ENCODE data around the gene SPSB1. TPM values are rescaled to one million over a fixed set of nuclear protein-coding genes. Genes with fewer than 3 reads are reported as not detected.

SPSB1 gene
- total RNA-seq, 2 donors from 2014 or later = 7.7 to 9.2 TPM

DNA sequence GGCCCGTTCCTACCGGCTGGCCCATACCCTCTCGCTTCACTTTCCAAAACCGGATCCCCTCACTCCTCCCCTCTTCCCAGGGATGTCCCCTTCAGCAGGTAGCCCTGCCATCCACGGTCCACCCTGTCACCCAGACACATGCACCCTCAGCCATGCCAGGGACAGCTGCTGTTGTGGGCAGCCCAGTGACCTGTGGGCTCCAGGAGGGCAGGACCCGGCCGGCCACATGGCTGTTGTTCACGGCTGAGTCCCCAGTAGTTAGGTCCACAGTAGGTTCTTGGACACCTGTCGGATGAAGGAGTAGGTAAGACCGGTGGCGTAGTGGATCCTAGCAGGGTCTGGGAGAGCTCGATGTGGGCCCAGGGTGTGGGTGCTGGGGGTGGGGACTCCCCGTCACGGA is 12.5 kb downstream of the SPSB1 start:
- no peaks in the 10 kb centered on the region for H3K9me3 ChIP-seq (ENCODE audit: control insufficient read depth, low read length, poor library complexity, severe bottlenecking)
- Mint-ChIP-seq H3K4me1 (peaks cover 43% of the 10 kb centered on the region), H3K4me3 (peak overlapping the region; percentile 25)

DNA sequence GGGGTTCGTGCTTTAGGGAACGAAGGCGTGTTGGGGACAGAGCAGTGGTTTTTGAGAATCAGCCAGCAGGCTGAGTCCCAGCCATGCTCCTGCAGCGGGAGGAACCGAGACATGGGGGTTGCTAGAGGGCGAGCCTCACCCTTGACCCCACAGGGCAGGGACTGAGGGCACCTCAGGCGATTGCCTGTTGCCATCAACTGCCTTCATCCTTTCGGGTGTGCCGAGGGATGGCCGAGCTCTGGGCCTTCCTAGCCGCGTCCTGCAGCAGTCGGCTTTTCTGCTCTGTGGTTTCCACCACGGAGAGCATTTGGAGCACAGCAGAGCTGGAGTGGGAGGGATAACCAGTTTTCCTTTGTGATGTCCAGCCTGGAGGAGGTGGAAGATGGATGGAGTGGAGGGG is 13.3 kb downstream of the SPSB1 start:
- DNase-seq = no peak
- no peak overlapping the region for H3K27ac Mint-ChIP-seq
- H3K9me3 ChIP-seq (ENCODE audit: control insufficient read depth, low read length, poor library complexity, severe bottlenecking) = no peaks in the 10 kb centered on the region
- no peak overlapping the region for H3K4me3 Mint-ChIP-seq
- no peaks in the 10 kb centered on the region for H3K27me3 Mint-ChIP-seq
- peaks cover 41% of the 10 kb centered on the region for H3K4me1 Mint-ChIP-seq
- ATAC-seq = no peak
- H3K36me3 Mint-ChIP-seq (ENCODE audit: low read depth) = peaks cover 2% of the 10 kb centered on the region

More for the DNA sequence above, 12.5 kb downstream of the SPSB1 start:
- DNase-seq (no peak), ATAC-seq (no peak)
- Mint-ChIP-seq H3K27ac (peak overlapping the region; percentile 92), H3K27me3 (no peaks in the 10 kb centered on the region), H3K36me3 (ENCODE audit: low read depth) (peaks cover 2% of the 10 kb centered on the region)

GRCh38 chr1:9307303-9307702 is 14.6 kb downstream of the SPSB1 start:
- Mint-ChIP-seq H3K4me3 (peak overlapping the region; percentile 7), H3K4me1 (peaks cover 39% of the 10 kb centered on the region), H3K36me3 (ENCODE audit: low read depth) (peaks cover 2% of the 10 kb centered on the region), H3K27me3 (no peaks in the 10 kb centered on the region), H3K27ac (no peak overlapping the region)
- H3K9me3 ChIP-seq (ENCODE audit: control insufficient read depth, low read length, poor library complexity, severe bottlenecking) = no peaks in the 10 kb centered on the region
- no peak for ATAC-seq
- DNase-seq = no peak

DNA sequence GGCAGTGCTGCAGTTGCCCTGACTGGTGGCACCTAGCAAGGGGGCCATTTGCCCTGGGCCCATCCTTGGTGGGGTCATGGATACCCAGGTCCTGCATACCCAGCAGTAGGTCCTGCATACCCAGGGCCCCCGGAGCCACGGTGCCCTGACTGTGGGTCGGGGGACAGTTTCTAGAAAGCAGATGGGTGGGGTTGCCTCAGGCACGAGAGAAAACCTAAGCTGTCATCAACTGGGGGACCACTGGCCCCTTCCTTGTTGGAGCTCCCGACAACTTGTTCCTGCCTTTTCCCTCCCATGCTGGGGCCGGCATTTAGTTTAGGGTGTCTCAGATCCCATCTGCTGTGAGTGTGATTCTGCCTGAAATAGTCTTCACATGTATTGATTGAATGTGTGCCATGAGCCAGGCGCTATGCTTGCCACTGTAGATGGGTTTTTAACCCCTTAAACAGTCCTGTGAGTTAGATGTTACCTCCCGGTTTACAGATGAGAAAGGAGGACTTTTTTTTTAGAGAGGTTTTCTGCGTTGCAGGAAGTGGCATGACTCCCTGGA is 15.6 kb downstream of the SPSB1 start:
- Mint-ChIP-seq H3K36me3 (ENCODE audit: low read depth) (peaks cover 2% of the 10 kb centered on the region), H3K27ac (no peak overlapping the region), H3K4me3 (no peak overlapping the region), H3K4me1 (peaks cover 34% of the 10 kb centered on the region), H3K27me3 (no peaks in the 10 kb centered on the region)
- ATAC-seq (no peak), DNase-seq (no peak)
- H3K9me3 ChIP-seq (ENCODE audit: control insufficient read depth, low read length, poor library complexity, severe bottlenecking) = no peaks in the 10 kb centered on the region

DNA sequence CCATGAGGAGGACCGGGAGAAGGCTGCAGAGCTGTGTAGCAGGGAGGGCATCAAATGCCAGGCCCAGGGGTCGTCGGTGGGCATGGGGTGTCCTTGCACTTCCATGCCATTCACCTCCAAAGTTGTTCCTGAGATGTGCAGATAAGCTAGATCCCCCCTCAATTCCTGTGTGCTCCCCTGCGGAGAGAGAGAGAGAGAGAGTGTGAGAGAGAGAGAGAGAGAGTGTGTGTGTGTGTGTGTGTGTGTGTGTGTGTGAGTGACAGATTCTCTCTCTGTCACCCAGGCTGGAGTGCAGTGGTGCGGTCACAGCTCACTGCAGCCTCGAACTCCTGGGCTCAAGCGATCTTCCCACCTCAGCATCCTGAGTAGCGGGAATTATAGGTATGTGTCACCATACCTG is 16.4 kb downstream of the SPSB1 start:
- no peaks in the 10 kb centered on the region for H3K27me3 Mint-ChIP-seq
- no peak overlapping the region for H3K4me3 Mint-ChIP-seq
- no peak for ATAC-seq
- H3K27ac Mint-ChIP-seq = no peak overlapping the region
- H3K9me3 ChIP-seq (ENCODE audit: control insufficient read depth, low read length, poor library complexity, severe bottlenecking) = no peaks in the 10 kb centered on the region
- no peak for DNase-seq
- peaks cover 2% of the 10 kb centered on the region for H3K36me3 Mint-ChIP-seq (ENCODE audit: low read depth)
- H3K4me1 Mint-ChIP-seq = peaks cover 30% of the 10 kb centered on the region

- ATAC-seq (no peak), DNase-seq (no peak)
- H3K27me3 Mint-ChIP-seq = no peaks in the 10 kb centered on the region
- H3K9me3 ChIP-seq (ENCODE audit: control insufficient read depth, low read length, poor library complexity, severe bottlenecking) = no peaks in the 10 kb centered on the region
- H3K4me1 Mint-ChIP-seq = peaks cover 28% of the 10 kb centered on the region
- peaks cover 2% of the 10 kb centered on the region for H3K36me3 Mint-ChIP-seq (ENCODE audit: low read depth)
- no peak overlapping the region for H3K27ac Mint-ChIP-seq
- no peak overlapping the region for H3K4me3 Mint-ChIP-seq
Observed at GRCh38 chr1:9309991-9310390, 17.3 kb downstream of the SPSB1 start.

DNA sequence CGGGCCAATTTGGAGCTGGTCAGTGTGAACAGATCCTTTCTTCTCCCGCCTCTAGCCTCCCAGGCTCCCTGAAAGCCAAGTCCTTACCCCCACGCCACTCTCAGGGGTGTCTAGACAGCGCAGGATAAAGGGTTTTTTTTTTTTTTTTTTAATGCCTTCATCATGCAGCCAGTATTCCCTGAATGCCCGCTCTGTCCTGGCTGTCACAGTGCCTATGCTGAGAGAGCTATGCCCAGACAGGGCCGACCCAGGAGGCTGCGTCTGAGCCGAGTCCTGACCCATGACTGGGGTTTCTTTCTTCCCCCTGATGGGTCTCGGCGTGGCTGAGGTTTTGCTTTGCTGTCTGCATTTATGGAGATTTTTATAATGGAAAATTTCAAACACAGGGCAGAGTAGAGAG is 18.3 kb downstream of the SPSB1 start:
- H3K4me3 Mint-ChIP-seq = no peak overlapping the region
- no peaks in the 10 kb centered on the region for H3K9me3 ChIP-seq (ENCODE audit: control insufficient read depth, low read length, poor library complexity, severe bottlenecking)
- H3K27me3 Mint-ChIP-seq = no peaks in the 10 kb centered on the region
- H3K27ac Mint-ChIP-seq = no peak overlapping the region
- DNase-seq (no peak), ATAC-seq (no peak)
- peaks cover 27% of the 10 kb centered on the region for H3K4me1 Mint-ChIP-seq
- no peaks in the 10 kb centered on the region for H3K36me3 Mint-ChIP-seq (ENCODE audit: low read depth)

DNA sequence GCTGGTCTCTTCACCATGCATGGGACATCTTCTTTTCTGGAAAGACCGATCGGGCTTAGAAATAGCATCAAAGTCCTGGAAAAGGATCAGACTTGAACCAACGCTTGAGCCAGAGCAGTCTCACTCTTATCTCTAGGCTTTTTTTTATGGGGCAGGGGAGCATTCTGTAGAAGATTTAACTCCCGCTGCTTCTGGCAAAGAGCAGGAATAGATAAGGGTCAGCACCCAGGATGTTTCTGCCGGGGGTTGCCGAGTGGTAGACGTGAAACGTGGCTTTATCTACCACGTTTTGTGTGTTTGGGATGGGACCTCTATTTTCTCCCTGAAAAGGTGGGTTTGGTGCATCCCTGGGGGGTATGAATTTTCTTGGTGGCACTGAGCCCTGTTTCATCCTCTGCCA is 18.8 kb downstream of the SPSB1 start:
- no peaks in the 10 kb centered on the region for H3K9me3 ChIP-seq (ENCODE audit: control insufficient read depth, low read length, poor library complexity, severe bottlenecking)
- Mint-ChIP-seq H3K27me3 (no peaks in the 10 kb centered on the region), H3K27ac (no peak overlapping the region), H3K4me1 (peaks cover 23% of the 10 kb centered on the region), H3K36me3 (ENCODE audit: low read depth) (no peaks in the 10 kb centered on the region), H3K4me3 (no peak overlapping the region)
- no peak for ATAC-seq
- no peak for DNase-seq

- H3K4me3 Mint-ChIP-seq = no peak overlapping the region
- no peak for DNase-seq
- H3K27me3 Mint-ChIP-seq = no peaks in the 10 kb centered on the region
- no peaks in the 10 kb centered on the region for H3K36me3 Mint-ChIP-seq (ENCODE audit: low read depth)
- no peak overlapping the region for H3K27ac Mint-ChIP-seq
- ATAC-seq = no peak
- peaks cover 23% of the 10 kb centered on the region for H3K4me1 Mint-ChIP-seq
- no peaks in the 10 kb centered on the region for H3K9me3 ChIP-seq (ENCODE audit: control insufficient read depth, low read length, poor library complexity, severe bottlenecking)
Observed at GRCh38 chr1:9312168-9312720, 19.6 kb downstream of the SPSB1 start.

GRCh38 chr1:9313576-9313975 is 20.9 kb downstream of the SPSB1 start:
- Mint-ChIP-seq H3K4me1 (peaks cover 21% of the 10 kb centered on the region), H3K36me3 (ENCODE audit: low read depth) (no peaks in the 10 kb centered on the region), H3K4me3 (no peak overlapping the region), H3K27ac (no peak overlapping the region), H3K27me3 (no peaks in the 10 kb centered on the region)
- ATAC-seq (no peak), DNase-seq (no peak)
- no peaks in the 10 kb centered on the region for H3K9me3 ChIP-seq (ENCODE audit: control insufficient read depth, low read length, poor library complexity, severe bottlenecking)

DNA sequence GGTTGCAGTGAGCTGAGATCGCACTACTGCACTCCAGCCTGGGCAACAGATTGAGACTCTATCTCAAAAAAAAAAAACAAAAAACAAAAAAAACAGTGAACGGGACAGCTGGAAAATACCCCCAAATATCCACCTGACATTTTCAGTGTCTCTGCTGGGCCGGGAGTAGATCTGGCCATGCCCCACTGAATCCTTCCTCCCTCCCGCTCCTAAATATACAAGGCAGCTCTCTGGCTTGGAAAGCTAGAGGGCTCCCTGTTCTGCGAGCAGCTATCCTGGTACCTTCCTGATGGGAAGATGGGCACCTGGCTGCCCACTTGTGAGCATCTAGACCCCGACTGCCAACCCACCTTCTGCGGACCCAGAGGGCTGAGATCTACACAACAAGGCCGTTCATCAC is 21.4 kb downstream of the SPSB1 start:
- no peaks in the 10 kb centered on the region for H3K27me3 Mint-ChIP-seq
- H3K36me3 Mint-ChIP-seq (ENCODE audit: low read depth) = no peaks in the 10 kb centered on the region
- peaks cover 20% of the 10 kb centered on the region for H3K4me1 Mint-ChIP-seq
- DNase-seq (no peak), ATAC-seq (no peak)
- peak overlapping the region; percentile 83 for H3K27ac Mint-ChIP-seq
- peak overlapping the region; percentile 12 for H3K4me3 Mint-ChIP-seq
- no peaks in the 10 kb centered on the region for H3K9me3 ChIP-seq (ENCODE audit: control insufficient read depth, low read length, poor library complexity, severe bottlenecking)

DNA sequence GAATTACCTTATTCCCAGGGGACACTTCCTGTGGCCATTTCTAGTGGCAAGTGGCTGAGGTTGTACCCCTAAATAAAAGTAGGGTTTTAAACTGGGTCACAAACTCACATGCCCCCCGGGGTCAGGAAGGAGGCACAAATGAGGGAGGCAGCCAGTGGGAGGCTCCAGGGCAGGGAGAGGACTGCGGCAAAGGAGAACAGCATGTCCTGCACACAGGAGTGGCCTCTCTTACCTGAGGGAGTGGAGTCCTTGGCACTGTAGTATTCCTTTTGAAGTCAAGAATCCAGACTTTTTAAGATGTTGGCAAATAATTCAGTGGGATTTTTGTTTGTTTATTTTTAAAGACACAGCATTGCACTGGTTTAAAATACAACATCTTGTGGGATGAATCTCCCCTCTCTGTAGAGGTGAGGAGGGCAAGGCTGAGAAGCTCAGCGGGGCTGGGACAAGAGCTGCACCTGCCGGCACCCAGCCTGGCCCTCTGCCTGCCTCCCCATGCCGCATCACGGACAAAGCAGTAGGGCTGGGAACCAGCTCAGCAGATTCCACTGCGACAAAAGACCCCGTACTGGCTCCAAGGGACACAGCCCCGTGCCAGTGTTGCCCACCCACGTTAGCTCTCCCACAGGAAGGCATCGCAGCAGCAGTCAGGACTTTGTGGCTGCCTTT is 22.2 kb downstream of the SPSB1 start:
- no peaks in the 10 kb centered on the region for H3K9me3 ChIP-seq (ENCODE audit: control insufficient read depth, low read length, poor library complexity, severe bottlenecking)
- ATAC-seq (peak; percentile 14), DNase-seq (no peak)
- Mint-ChIP-seq H3K4me1 (peaks cover 19% of the 10 kb centered on the region), H3K36me3 (ENCODE audit: low read depth) (no peaks in the 10 kb centered on the region), H3K27me3 (no peaks in the 10 kb centered on the region), H3K27ac (peak overlapping the region; percentile 83), H3K4me3 (peak overlapping the region; percentile 69)

GRCh38 chr1:9315411-9316079 is 22.9 kb downstream of the SPSB1 start:
- DNase-seq (no peak), ATAC-seq (peak; percentile 36)
- no peaks in the 10 kb centered on the region for H3K36me3 Mint-ChIP-seq (ENCODE audit: low read depth)
- no peaks in the 10 kb centered on the region for H3K27me3 Mint-ChIP-seq
- H3K9me3 ChIP-seq (ENCODE audit: control insufficient read depth, low read length, poor library complexity, severe bottlenecking) = no peaks in the 10 kb centered on the region
- peak overlapping the region; percentile 83 for H3K27ac Mint-ChIP-seq
- peaks cover 24% of the 10 kb centered on the region for H3K4me1 Mint-ChIP-seq
- peak overlapping the region; percentile 69 for H3K4me3 Mint-ChIP-seq
